Measurements from ENCODE around the gene RNF207.
A peak's percentile ranks its signal among the peaks of the same experiment; 100 is the strongest.

RNF207 gene

GRCh38 chr1:6175411-6175828, 30.5 kb upstream of the RNF207 start:
- no peak for DNase-seq

- DNase-seq = no peak
Measured at GRCh38 chr1:6176779-6177178, 29.1 kb upstream of the RNF207 start.

GRCh38 chr1:6177681-6178380, 28.1 kb upstream of the RNF207 start:
- no peak for DNase-seq

GRCh38 chr1:6178751-6179563, 27.0 kb upstream of the RNF207 start:
- no peak for DNase-seq

GRCh38 chr1:6179564-6180175, 26.2 kb upstream of the RNF207 start:
- DNase-seq = no peak

- DNase-seq = peak; percentile 35
Measured at GRCh38 chr1:6180268-6180706, 25.6 kb upstream of the RNF207 start, which contains the start of gene CHD5. Gene CHD5 (minus strand): TSS chr1:6180321. CDS start chr1:6180023, 298 bp downstream.

- no peak for DNase-seq
Measured at GRCh38 chr1:6180707-6181311, 25.1 kb upstream of the RNF207 start.

- no peak for DNase-seq
Measured at GRCh38 chr1:6181347-6181770, 24.6 kb upstream of the RNF207 start.

GRCh38 chr1:6183520-6183989, 22.4 kb upstream of the RNF207 start:
- no peak for DNase-seq

- DNase-seq = no peak
Measured at GRCh38 chr1:6184083-6184783, 21.7 kb upstream of the RNF207 start.

- DNase-seq = no peak
Measured at GRCh38 chr1:6185151-6185550, 20.8 kb upstream of the RNF207 start.

GRCh38 chr1:6185635-6186382, 20.1 kb upstream of the RNF207 start:
- peak; percentile 49 for DNase-seq

GRCh38 chr1:6188466-6188865, 17.5 kb upstream of the RNF207 start:
- DNase-seq = no peak

GRCh38 chr1:6191968-6192367, 14.0 kb upstream of the RNF207 start:
- no peak for DNase-seq

GRCh38 chr1:6197746-6198427, 8.0 kb upstream of the RNF207 start:
- no peak for DNase-seq

- DNase-seq = no peak
Measured at GRCh38 chr1:6198646-6199297, 7.1 kb upstream of the RNF207 start.

GRCh38 chr1:6199298-6200187, 6.4 kb upstream of the RNF207 start, which contains the start of gene RPL22:
Gene RPL22 (minus strand): TSS chr1:6199595. CDS start chr1:6199573, 22 bp downstream.
- peak; percentile 99 for DNase-seq

GRCh38 chr1:6200188-6200809, 5.6 kb upstream of the RNF207 start:
- DNase-seq = no peak

- DNase-seq = no peak
Measured at GRCh38 chr1:6202256-6202655, 3.7 kb upstream of the RNF207 start.

Data from NCI-H345 (cell line).